ENCODE measurements around the gene MGMT. TPM values are rescaled to one million over a fixed set of nuclear protein-coding genes. Genes with fewer than 3 reads are reported as not detected.

MGMT gene
- total and polyA plus RNA-seq, 2 donors (not counting 3 experiments of a cell fraction or from before 2014, with no cell fraction given), result 15.0 to 15.2 TPM

GRCh38 chr10:129759214-129760002 is 292.4 kb downstream of the MGMT start:
- intact Hi-C loops (cut with micrococcal nuclease) (no loop called here), dilution Hi-C loops (cut with MboI; ENCODE audit: extremely low pct_ligation_motif_present, low sequenced_read_pairs) (no loop called here)
- no peaks in the 10 kb centered on the region for H3K9me3 ChIP-seq (replicated peaks; ENCODE audit: control insufficient read depth, insufficient read depth, low read length)
- H3K27me3 ChIP-seq (ENCODE audit: control insufficient read depth in 2 of 2, insufficient read depth in 2 of 2, low read length in 2 of 2), result no peaks in the 10 kb centered on the region
- BruUV-seq (replicated peaks), result no TSS peak
- no peak overlapping the region for H3K4me2 ChIP-seq (ENCODE audit: insufficient read depth, low read length)
- H3K4me1 ChIP-seq (ENCODE audit: control insufficient read depth, extremely low read depth, insufficient read depth, low read length), result no peaks in the 10 kb centered on the region
- ChIA-PET CTCF (no interaction called here), POLR2A (no interaction called here)
- H3K9me1 ChIP-seq (replicated peaks; ENCODE audit: control insufficient read depth, extremely low read depth, insufficient read depth, low read length), result no peaks in the 10 kb centered on the region
- no peaks in the 10 kb centered on the region for H4K20me1 ChIP-seq (replicated peaks; ENCODE audit: control insufficient read depth, extremely low read depth, insufficient read depth, low read length)
- no peak overlapping the region for H3K4me3 ChIP-seq (replicated peaks in 1 of 3; ENCODE audit: insufficient read depth in 1 of 3, low read depth in 1 of 3, low read length in 3 of 3)
- FAIRE-seq (no peak), DNase-seq (ENCODE audit: low read depth, low spot score) (no peak)
- no peak overlapping the region for H3K27ac ChIP-seq (ENCODE audit: insufficient read depth, low read depth, low read length)
- no peaks in the 10 kb centered on the region for H3K79me2 ChIP-seq (ENCODE audit: control insufficient read depth, insufficient read depth, low read length)
- TF ChIP-seq MAX (IDR thresholded peaks at IDR 0.05; ENCODE audit: insufficient read depth, insufficient read length) (no peak), FOS (IDR thresholded peaks at IDR 0.05; ENCODE audit: borderline replicate concordance, insufficient read depth, low read length) (no peak), JUN (IDR thresholded peaks at IDR 0.05; ENCODE audit: borderline replicate concordance, insufficient read depth, insufficient read length, low read depth) (no peak)
- H3K9ac ChIP-seq (replicated peaks; ENCODE audit: extremely low read depth, insufficient read depth, low read length), result no peak overlapping the region
- no peaks in the 10 kb centered on the region for H3K36me3 ChIP-seq (ENCODE audit: control insufficient read depth in 2 of 2, extremely low read depth in 1 of 2, insufficient read depth in 2 of 2, low read length in 2 of 2)
- no peak overlapping the region for H2AFZ ChIP-seq (ENCODE audit: low read depth, low read length)

GRCh38 chr10:129760003-129760315 is 292.9 kb downstream of the MGMT start:
- Histone ChIP-seq H3K9me1 (replicated peaks; ENCODE audit: control insufficient read depth, extremely low read depth, insufficient read depth, low read length) (no peaks in the 10 kb centered on the region), H3K9me3 (replicated peaks; ENCODE audit: control insufficient read depth, insufficient read depth, low read length) (no peaks in the 10 kb centered on the region), H3K27me3 (ENCODE audit: control insufficient read depth in 2 of 2, insufficient read depth in 2 of 2, low read length in 2 of 2) (no peaks in the 10 kb centered on the region), H3K4me1 (ENCODE audit: control insufficient read depth, extremely low read depth, insufficient read depth, low read length) (no peaks in the 10 kb centered on the region), H3K9ac (replicated peaks; ENCODE audit: extremely low read depth, insufficient read depth, low read length) (no peak overlapping the region), H3K27ac (ENCODE audit: insufficient read depth, low read depth, low read length) (no peak overlapping the region), H3K4me3 (replicated peaks in 1 of 3; ENCODE audit: insufficient read depth in 1 of 3, low read depth in 1 of 3, low read length in 3 of 3) (no peak overlapping the region), H2AFZ (ENCODE audit: low read depth, low read length) (no peak overlapping the region), H3K4me2 (ENCODE audit: insufficient read depth, low read length) (no peak overlapping the region), H3K79me2 (ENCODE audit: control insufficient read depth, insufficient read depth, low read length) (no peaks in the 10 kb centered on the region), H4K20me1 (replicated peaks; ENCODE audit: control insufficient read depth, extremely low read depth, insufficient read depth, low read length) (no peaks in the 10 kb centered on the region), H3K36me3 (ENCODE audit: control insufficient read depth in 2 of 2, extremely low read depth in 1 of 2, insufficient read depth in 2 of 2, low read length in 2 of 2) (no peaks in the 10 kb centered on the region)
- CTCF ChIA-PET, result no interaction called here
- BruUV-seq (replicated peaks), result no TSS peak
- FAIRE-seq (no peak), DNase-seq (ENCODE audit: low read depth, low spot score) (no peak)
- TF ChIP-seq CTCF (IDR thresholded peaks at IDR 0.05; ENCODE audit: extremely low read depth in 1 of 2, insufficient read depth in 1 of 2, low read depth in 1 of 2, low read length in 2 of 2) (no peak), GATA2 (IDR thresholded peaks at IDR 0.05; ENCODE audit: insufficient read depth, insufficient read length, low read depth, low read length) (no peak), FOS (IDR thresholded peaks at IDR 0.05; ENCODE audit: borderline replicate concordance, insufficient read depth, low read length) (no peak), POLR2A (IDR thresholded peaks at IDR 0.05; ENCODE audit: low read depth, low read length) (no peak), EZH2 (IDR thresholded peaks at IDR 0.05; ENCODE audit: borderline replicate concordance, low read depth, low read length, severe bottlenecking) (no peak), MAX (IDR thresholded peaks at IDR 0.05; ENCODE audit: insufficient read depth, insufficient read length) (no peak), POLR2AphosphoS5 (IDR thresholded peaks at IDR 0.05; ENCODE audit: insufficient read depth, low read depth, low read length) (no peak), MYC (IDR thresholded peaks at IDR 0.05; ENCODE audit: low read depth, low read length) (no peak)
- dilution Hi-C loops (cut with MboI; ENCODE audit: extremely low pct_ligation_motif_present, low sequenced_read_pairs) (no loop called here), intact Hi-C loops (cut with micrococcal nuclease) (no loop called here)
- POLR2A ChIA-PET, result no interaction called here
